Coronary artery (tissue), 2 donors: ENCODE measurements around the gene CLCN7.

Experiments used
- DNase-seq: peaks from one replicate; pipeline ENCODE4 v3.0.0-alpha.2; 2017; ENCODE audit warnings: low spot score
- H3K27ac ChIP-seq, 2 donors: fragments of 200-600 bp; sonication (generic); one replicate each; pipeline ENCODE4 v1.5.1; 2016 to 2019
- H3K4me3 ChIP-seq: fragments of 200-600 bp; sonication (generic); 2 replicates; pipeline ENCODE4 v1.5.1; 2016; ENCODE audit warnings: mild to moderate bottlenecking, moderate library complexity
- CTCF ChIP-seq: fragments of 200-600 bp; sonication (generic); IDR thresholded peaks from one replicate; pipeline ENCODE4 v1.5.1; 2019; ENCODE audit warnings: antibody characterized with exemption

CLCN7 gene

GRCh38 chr16:1429012-1429411, 45.8 kb downstream of the CLCN7 start:
- H3K27ac ChIP-seq = no peak overlapping the region
- no peak for DNase-seq
- no peak for TF ChIP-seq CTCF
- H3K4me3 ChIP-seq = no peak overlapping the region

GRCh38 chr16:1428511-1428910, 46.3 kb downstream of the CLCN7 start:
- Histone ChIP-seq H3K4me3 (no peak overlapping the region), H3K27ac (no peak overlapping the region)
- TF ChIP-seq CTCF = no peak
- no peak for DNase-seq

GRCh38 chr16:1427473-1428461, 47.1 kb downstream of the CLCN7 start:
- no peak overlapping the region for H3K27ac ChIP-seq
- H3K4me3 ChIP-seq = no peak overlapping the region
- DNase-seq = no peak
- no peak for TF ChIP-seq CTCF

GRCh38 chr16:1426734-1427471, 47.9 kb downstream of the CLCN7 start:
- DNase-seq = no peak
- Histone ChIP-seq H3K27ac (no peak overlapping the region), H3K4me3 (no peak overlapping the region)
- TF ChIP-seq CTCF = no peak

GRCh38 chr16:1425616-1426370, 49.0 kb downstream of the CLCN7 start:
- no peak for TF ChIP-seq CTCF
- no peak overlapping the region for H3K27ac ChIP-seq
- H3K4me3 ChIP-seq = no peak overlapping the region
- DNase-seq = no peak

GRCh38 chr16:1424028-1424427, 50.8 kb downstream of the CLCN7 start:
- DNase-seq = no peak

More at GRCh38 chr16:1424028-1424427, 50.8 kb downstream of the CLCN7 start:
- Histone ChIP-seq H3K27ac (no peak overlapping the region), H3K4me3 (no peak overlapping the region)
- no peak for TF ChIP-seq CTCF
